ENCODE data around the gene HAPSTR1.
A peak's percentile ranks its signal among the peaks of the same experiment; 100 is the strongest.

The HAPSTR1 gene

DNA sequence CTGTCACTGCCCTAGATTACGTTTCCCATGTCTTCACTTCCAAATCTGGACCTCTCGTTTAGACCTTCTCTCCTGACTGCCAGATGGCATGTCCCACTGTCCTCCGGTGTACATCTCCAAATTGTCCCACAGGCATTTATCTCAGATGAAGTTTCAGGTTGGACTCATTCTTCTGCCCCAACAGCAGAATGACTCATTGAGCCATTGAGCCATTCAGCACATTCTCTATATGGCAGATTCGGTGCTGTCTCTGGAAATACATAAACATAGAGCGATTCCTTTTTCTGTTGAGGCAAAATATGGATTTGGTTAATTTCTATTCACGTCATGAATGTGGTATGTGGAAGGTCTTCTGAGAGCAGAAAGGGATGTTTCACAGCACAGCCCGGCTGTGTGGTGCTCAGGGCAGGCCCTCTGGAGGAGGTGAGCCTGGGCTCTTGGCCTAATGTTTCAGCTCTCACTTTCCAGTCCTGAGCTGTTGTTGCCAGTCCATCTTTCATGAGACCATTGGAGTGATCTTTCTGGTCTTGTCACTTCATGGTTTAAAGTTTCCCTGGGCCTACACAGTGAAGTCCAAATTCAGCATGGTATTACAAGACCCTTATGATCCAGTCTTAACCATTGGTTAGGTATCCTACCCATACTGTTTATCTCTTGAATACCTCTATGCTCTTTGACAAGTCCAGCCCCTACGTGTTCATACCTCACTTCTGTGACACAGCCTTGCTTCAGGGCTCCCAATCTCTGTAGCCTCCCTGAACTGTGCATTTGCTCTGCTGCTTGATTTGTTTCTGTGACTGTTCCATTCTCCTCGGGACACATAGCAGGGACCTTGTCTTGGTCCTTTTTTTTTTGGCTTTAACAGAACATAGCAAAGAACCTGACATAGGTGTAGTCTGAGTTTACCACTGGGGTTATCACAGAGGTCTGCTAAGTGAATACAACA is 15.9 kb downstream of the HAPSTR1 start:
- Mint-ChIP-seq H3K4me1 (ENCODE audit: low read depth in 2 of 2) (peaks cover 63 to 74% of the 10 kb centered on the region in 2 donors), H3K36me3 (ENCODE audit: insufficient read depth) (peaks cover 98% of the 10 kb centered on the region), H3K4me3 (peak overlapping the region; percentile 19 to 61), H3K27ac (peak overlapping the region; percentile 57 to 83), H3K9me3 (no peaks in the 10 kb centered on the region), H3K27me3 (no peaks in the 10 kb centered on the region)
- no peak for DNase-seq
- ATAC-seq (replicated peaks), result no peak

DNA sequence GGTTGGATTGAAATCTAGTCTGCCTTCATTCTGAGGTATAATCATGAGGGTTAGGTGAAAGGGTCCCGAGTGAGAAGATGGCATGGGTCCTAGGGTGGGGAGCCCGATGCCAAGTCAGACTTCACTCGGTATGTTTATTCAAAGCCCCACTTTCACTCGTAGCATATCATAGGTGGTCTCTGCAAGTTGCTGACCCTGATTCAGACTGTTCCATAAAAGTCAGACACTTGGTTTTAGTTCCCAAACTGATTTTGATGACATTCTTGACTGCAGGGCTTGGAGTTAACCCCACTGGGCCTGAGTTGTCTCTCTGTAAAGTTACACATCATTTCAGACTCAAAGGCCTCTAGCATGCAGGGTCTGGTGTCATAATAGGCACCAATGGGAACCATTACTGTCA is 17.8 kb downstream of the HAPSTR1 start:
- no peaks in the 10 kb centered on the region for H3K27me3 Mint-ChIP-seq
- no peaks in the 10 kb centered on the region for H3K9me3 Mint-ChIP-seq
- H3K4me3 Mint-ChIP-seq, result peak overlapping the region; percentile 50 to 79
- no peak for ATAC-seq (replicated peaks)
- peak overlapping the region in 1 of 2 donors; percentile 83 for H3K27ac Mint-ChIP-seq
- DNase-seq, result no peak
- H3K36me3 Mint-ChIP-seq (ENCODE audit: insufficient read depth), result peaks cover 97% of the 10 kb centered on the region
- peaks cover 63 to 80% of the 10 kb centered on the region in 2 donors for H3K4me1 Mint-ChIP-seq (ENCODE audit: low read depth in 2 of 2)

DNA sequence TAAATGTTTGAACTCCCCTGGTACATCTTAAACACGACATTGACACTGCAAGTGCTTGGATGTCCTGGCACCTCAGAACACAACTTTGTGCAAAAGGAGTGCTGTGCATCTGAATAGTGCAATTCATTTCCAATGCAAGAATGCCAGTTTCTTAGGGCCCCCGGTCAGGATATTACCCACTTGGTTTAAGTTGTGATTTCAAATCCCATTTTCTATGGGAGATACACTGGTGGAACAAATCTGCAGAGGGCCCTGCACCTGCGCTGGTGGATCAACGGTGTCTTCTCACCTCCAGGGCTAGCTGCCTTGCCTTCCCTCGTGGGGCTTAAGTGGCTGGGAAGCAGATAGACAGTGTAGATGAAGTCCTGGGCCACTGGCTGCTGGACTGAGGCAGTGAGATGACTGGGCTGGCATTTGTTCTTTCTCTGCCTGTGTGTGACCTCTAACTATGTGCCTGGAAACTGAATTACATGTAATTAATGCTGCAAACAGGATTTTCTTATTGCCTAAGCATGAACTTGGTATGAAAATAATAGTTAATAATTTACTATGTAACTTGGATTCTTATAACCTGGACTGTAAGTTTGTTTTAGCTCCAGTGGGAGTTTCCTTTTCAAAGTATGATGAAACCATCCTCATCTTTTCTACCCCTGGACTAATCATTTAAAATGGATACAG is 20.9 kb downstream of the HAPSTR1 start:
- ATAC-seq (replicated peaks), result peak; percentile 18
- Mint-ChIP-seq H3K4me3 (peak overlapping the region; percentile 50 to 62), H3K36me3 (ENCODE audit: insufficient read depth) (peaks cover 93% of the 10 kb centered on the region)

DNA sequence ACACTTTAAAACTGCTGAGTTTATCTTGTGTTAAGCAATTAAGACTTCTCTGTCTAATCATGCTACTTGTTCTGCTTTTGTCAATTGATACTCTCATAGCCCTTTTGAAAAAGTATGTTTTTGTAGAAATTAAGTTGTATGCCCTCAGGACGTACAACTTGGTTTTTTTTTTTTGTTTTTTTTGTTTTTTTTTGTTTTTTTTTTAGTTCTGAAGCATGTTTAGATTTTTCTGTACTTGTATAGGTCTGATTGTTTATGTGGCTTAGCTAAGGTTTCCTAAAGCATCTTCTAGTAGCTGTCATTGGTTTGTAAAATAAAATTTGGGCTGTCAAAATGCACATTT is 21.4 kb downstream of the HAPSTR1 start:
- Mint-ChIP-seq H3K4me3 (peak overlapping the region; percentile 50 to 62), H3K4me1 (ENCODE audit: low read depth in 2 of 2) (peaks cover 68 to 85% of the 10 kb centered on the region in 2 donors), H3K27me3 (no peaks in the 10 kb centered on the region), H3K9me3 (no peaks in the 10 kb centered on the region), H3K27ac (peak overlapping the region; percentile 72 to 91), H3K36me3 (ENCODE audit: insufficient read depth) (peaks cover 93% of the 10 kb centered on the region)
- ATAC-seq (replicated peaks), result no peak
- no peak for DNase-seq

More for the DNA sequence above, 20.9 kb downstream of the HAPSTR1 start:
- Mint-ChIP-seq H3K9me3 (no peaks in the 10 kb centered on the region), H3K27ac (peak overlapping the region; percentile 72 to 91), H3K4me1 (ENCODE audit: low read depth in 2 of 2) (peaks cover 68 to 85% of the 10 kb centered on the region in 2 donors), H3K27me3 (no peaks in the 10 kb centered on the region)
- no peak for DNase-seq

DNA sequence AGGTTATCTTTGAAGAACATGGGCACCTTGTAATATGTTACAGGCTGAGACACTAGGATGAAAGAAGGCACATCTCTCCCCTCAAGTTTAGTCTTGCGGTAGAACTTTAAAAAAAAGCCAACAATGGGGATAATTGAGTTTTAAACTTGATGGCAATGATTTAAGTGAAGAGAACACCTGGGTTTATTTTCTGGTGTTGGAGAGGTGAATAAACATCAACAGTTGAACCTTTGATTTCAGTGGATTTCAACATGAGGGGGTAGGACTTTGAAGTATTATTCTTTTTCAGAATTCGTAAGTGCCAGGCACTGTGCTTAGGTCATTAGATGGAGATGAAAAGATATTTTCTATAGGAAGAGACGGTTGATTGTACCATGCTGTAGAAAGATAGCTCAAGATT is 22.3 kb downstream of the HAPSTR1 start:
- peaks cover 91% of the 10 kb centered on the region for H3K36me3 Mint-ChIP-seq (ENCODE audit: insufficient read depth)
- H3K4me3 Mint-ChIP-seq, result peak overlapping the region; percentile 9 to 50
- ATAC-seq (replicated peaks) (no peak), DNase-seq (no peak)
- H3K27ac Mint-ChIP-seq, result peak overlapping the region; percentile 72 to 91
- no peaks in the 10 kb centered on the region for H3K27me3 Mint-ChIP-seq
- H3K4me1 Mint-ChIP-seq (ENCODE audit: low read depth in 2 of 2), result peaks cover 62 to 82% of the 10 kb centered on the region in 2 donors
- no peaks in the 10 kb centered on the region for H3K9me3 Mint-ChIP-seq

DNA sequence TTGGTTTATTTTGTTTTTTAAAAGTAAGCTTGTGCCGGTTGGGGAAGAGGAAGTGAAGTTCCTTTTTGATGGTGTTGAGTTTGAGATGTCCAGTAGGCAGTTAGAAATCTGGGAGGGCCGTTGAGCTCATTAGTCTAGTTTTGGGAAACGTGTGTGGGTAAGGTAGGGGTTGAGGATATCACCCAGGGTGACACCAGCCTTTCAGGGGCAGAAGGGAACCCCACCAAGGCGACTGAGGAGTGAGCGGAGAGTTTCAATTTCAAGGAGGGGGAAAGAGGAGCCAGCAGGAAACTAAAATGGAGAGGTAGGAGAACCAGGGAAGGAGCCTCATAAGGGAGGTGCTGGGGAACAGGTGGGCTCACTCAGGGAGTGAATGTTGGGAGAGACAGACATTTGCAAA is 22.7 kb downstream of the HAPSTR1 start:
- Mint-ChIP-seq H3K36me3 (ENCODE audit: insufficient read depth) (peaks cover 91% of the 10 kb centered on the region), H3K9me3 (no peaks in the 10 kb centered on the region), H3K27ac (peak overlapping the region; percentile 72 to 91), H3K4me1 (ENCODE audit: low read depth in 2 of 2) (peaks cover 59 to 78% of the 10 kb centered on the region in 2 donors), H3K27me3 (no peaks in the 10 kb centered on the region), H3K4me3 (peak overlapping the region; percentile 9 to 50)
- DNase-seq (no peak), ATAC-seq (replicated peaks) (no peak)

DNA sequence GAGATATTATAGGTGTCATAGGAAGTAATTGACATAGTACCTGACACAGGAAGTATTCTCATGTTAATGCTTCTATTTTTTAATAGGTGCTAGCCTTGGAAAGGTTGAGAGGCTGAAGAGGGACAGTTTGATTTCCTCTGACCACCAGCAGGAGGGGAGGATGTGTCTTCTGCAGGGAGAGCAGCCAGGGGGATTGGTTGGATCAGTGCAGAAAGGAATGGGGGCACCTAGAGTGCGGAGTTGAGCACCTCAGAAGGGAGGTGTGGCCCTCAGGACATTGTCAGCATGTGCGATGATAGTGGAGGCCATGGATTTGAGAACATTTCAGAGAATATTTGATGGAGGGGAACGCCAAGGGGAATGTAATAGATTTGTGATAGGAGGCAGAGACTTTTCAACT is 23.4 kb downstream of the HAPSTR1 start:
- H3K4me3 Mint-ChIP-seq, result peak overlapping the region in 1 of 2 donors; percentile 50
- H3K27ac Mint-ChIP-seq, result peak overlapping the region; percentile 72 to 91
- peaks cover 87% of the 10 kb centered on the region for H3K36me3 Mint-ChIP-seq (ENCODE audit: insufficient read depth)
- DNase-seq (no peak), ATAC-seq (replicated peaks) (no peak)
- H3K27me3 Mint-ChIP-seq, result no peaks in the 10 kb centered on the region
- H3K4me1 Mint-ChIP-seq (ENCODE audit: low read depth in 2 of 2), result peaks cover 56 to 70% of the 10 kb centered on the region in 2 donors
- H3K9me3 Mint-ChIP-seq, result no peaks in the 10 kb centered on the region

DNA sequence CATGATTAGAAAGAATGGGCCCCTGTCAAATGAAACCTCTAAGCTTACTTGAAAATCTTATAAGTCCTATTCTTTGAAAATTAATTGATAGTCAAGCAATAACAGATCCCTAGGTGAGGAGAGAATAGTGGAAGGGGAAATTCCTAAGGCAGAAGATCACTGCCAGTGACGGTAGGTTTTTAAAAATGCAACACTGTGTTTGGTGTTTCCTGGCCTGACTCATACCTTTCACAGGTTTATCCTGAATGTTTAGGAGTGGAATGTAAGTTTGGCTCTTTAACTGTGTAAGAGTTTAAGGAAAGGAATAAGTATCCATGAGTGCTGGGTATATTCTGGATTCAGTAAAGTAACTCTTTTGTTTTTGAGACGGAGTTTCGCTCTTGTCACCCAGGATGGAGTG is 23.8 kb downstream of the HAPSTR1 start:
- H3K27ac Mint-ChIP-seq, result peak overlapping the region; percentile 72 to 91
- no peak for ATAC-seq (replicated peaks)
- peaks cover 86% of the 10 kb centered on the region for H3K36me3 Mint-ChIP-seq (ENCODE audit: insufficient read depth)
- peaks cover 57 to 66% of the 10 kb centered on the region in 2 donors for H3K4me1 Mint-ChIP-seq (ENCODE audit: low read depth in 2 of 2)
- no peaks in the 10 kb centered on the region for H3K9me3 Mint-ChIP-seq
- H3K4me3 Mint-ChIP-seq, result no peak overlapping the region
- DNase-seq, result no peak
- H3K27me3 Mint-ChIP-seq, result no peaks in the 10 kb centered on the region

DNA sequence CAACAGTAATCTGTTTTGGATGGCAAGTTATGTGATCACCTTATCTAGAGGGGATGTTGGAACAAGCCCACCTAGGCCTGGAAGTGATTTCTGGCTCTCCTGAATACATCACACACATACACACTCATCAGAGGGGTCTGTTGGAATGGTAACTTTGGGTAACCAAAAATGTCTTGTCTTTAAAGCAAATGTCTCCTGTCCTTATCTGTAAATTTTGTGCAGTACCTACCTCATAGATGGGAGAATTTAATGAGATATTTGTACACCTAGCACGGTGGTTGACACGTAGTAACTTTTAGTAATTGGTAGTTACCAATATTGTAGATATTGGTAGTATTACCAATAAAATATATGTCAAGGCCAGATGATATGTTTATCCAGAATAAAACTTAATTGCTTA is 24.7 kb downstream of the HAPSTR1 start:
- Mint-ChIP-seq H3K36me3 (ENCODE audit: insufficient read depth) (peaks cover 81% of the 10 kb centered on the region), H3K27ac (peak overlapping the region; percentile 20 to 68), H3K4me3 (no peak overlapping the region), H3K4me1 (ENCODE audit: low read depth in 2 of 2) (peaks cover 53 to 59% of the 10 kb centered on the region in 2 donors), H3K9me3 (no peaks in the 10 kb centered on the region), H3K27me3 (no peaks in the 10 kb centered on the region)
- DNase-seq (no peak), ATAC-seq (replicated peaks) (no peak)

DNA sequence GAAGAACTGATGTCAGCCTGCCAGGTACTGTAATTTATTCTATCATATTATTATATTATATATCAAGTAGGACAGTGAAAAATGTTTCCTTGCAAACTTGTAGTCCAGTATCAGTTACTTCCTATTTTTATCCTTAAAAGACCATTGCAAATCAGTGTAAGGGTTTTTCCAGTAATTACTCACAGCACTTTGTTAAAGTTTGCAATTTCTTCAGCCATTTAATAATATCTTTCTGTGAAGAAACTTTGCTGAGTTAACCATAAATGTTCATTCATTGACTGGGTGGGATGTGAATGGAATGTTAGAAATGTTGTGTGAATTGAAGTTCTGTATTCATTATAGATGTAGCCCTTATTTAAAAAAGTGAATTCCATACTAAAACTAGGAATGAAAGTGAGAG is 26.7 kb downstream of the HAPSTR1 start:
- H3K9me3 Mint-ChIP-seq, result no peaks in the 10 kb centered on the region
- H3K27ac Mint-ChIP-seq, result peak overlapping the region; percentile 42 to 68
- H3K36me3 Mint-ChIP-seq (ENCODE audit: insufficient read depth), result peaks cover 68% of the 10 kb centered on the region
- peaks cover 45 to 51% of the 10 kb centered on the region in 2 donors for H3K4me1 Mint-ChIP-seq (ENCODE audit: low read depth in 2 of 2)
- H3K4me3 Mint-ChIP-seq, result no peak overlapping the region
- no peak for DNase-seq
- H3K27me3 Mint-ChIP-seq, result no peaks in the 10 kb centered on the region
- no peak for ATAC-seq (replicated peaks)

DNA sequence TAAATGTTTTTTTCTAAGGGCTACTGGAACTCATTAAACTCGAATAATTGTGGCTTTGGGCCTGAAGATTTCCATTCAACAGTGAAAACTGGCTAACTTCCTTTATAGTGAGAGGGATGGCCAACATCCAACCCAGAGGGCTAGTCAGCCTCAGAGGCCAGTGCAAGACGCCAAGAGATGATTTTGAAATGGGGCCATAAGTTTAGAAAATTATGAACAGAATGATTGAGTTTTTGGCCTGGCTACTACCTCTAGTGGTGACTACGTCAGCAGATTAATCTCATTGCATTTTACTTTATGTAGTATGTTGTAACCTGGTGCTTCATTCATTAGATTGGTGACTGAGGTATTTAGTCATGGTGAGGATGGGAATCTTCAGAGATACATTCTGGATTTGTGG is 28.4 kb downstream of the HAPSTR1 start:
- H3K36me3 Mint-ChIP-seq (ENCODE audit: insufficient read depth), result peaks cover 56% of the 10 kb centered on the region
- ATAC-seq (replicated peaks) (no peak), DNase-seq (no peak)
- H3K4me1 Mint-ChIP-seq (ENCODE audit: low read depth in 2 of 2), result peaks cover 40 to 50% of the 10 kb centered on the region in 2 donors
- peak overlapping the region; percentile 35 to 53 for H3K27ac Mint-ChIP-seq
- no peaks in the 10 kb centered on the region for H3K9me3 Mint-ChIP-seq
- no peak overlapping the region for H3K4me3 Mint-ChIP-seq
- no peaks in the 10 kb centered on the region for H3K27me3 Mint-ChIP-seq

DNA sequence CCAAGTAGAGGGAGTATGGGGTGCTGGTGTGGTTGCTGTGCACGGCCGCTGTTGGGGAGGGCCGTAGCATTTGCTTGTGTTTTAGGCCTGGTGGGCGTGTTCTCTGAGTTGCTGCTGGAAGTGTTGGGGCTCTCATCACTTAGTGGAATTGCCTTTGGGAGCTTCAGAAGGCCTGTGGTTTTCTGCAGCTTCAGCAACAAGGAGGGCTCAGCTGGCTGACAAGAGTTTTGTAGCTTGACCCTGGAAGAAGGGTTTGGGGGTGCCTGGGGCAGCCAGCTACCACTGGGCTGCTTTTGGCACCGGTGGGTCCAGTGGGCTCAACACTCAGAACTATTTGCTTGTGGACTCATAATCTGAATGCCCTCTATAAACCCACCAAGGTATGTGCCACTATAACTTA is 30.9 kb downstream of the HAPSTR1 start:
- DNase-seq, result no peak
- Mint-ChIP-seq H3K9me3 (no peaks in the 10 kb centered on the region), H3K4me3 (no peak overlapping the region), H3K36me3 (ENCODE audit: insufficient read depth) (peaks cover 42% of the 10 kb centered on the region), H3K27ac (peak overlapping the region in 1 of 2 donors; percentile 55), H3K4me1 (ENCODE audit: low read depth in 2 of 2) (peaks cover 36 to 44% of the 10 kb centered on the region in 2 donors), H3K27me3 (no peaks in the 10 kb centered on the region)
- ATAC-seq (replicated peaks), result no peak

DNA sequence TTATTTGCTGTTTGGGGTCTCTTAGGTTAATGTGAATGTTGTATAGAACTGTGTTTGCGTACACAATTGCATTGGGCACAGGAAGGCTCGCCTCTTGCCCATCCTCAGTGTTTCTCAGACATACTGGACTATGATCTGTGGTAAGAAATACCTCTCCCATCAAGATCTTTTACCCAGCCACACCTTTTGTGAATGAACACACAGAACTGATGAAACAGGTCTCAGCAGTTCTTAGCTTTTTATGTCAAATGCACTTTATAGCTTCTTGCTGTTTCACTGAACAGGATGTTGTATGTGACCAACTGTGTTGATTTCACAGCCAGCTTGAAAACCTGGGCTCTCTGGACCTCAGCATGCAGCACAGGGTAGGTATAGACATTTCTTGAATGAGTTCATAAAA is 31.5 kb downstream of the HAPSTR1 start:
- Mint-ChIP-seq H3K4me3 (no peak overlapping the region), H3K4me1 (ENCODE audit: low read depth in 2 of 2) (peaks cover 38 to 44% of the 10 kb centered on the region in 2 donors), H3K36me3 (ENCODE audit: insufficient read depth) (peaks cover 40% of the 10 kb centered on the region), H3K27ac (peak overlapping the region in 1 of 2 donors; percentile 55), H3K9me3 (no peaks in the 10 kb centered on the region), H3K27me3 (no peaks in the 10 kb centered on the region)
- ATAC-seq (replicated peaks) (no peak), DNase-seq (no peak)

All from effector memory CD8-positive, alpha-beta T cell (primary cell).